Activated naive CD4-positive, alpha-beta T cell treated with anti-CD3 and anti-CD28 coated beads for 36 hours (primary cell): ENCODE data around the gene FGF9. TPM values are rescaled to one million over a fixed set of nuclear protein-coding genes. Genes with fewer than 3 reads are reported as not detected.

Source experiments
- CTCF ChIA-PET: fragments of 350-600 bp; sonication (Branson Sonifier 250); formaldehyde crosslinking; loops from one replicate; lab custom pipeline; 2021; ENCODE audit warnings: antibody characterized with exemption; lab: Charles Lee
- DNase-seq: peaks from one replicate; pipeline ENCODE4 v3.0.0-alpha.2; 2020
- H3K27ac Mint-ChIP-seq: one replicate; pipeline ENCODE4 v1.8.0; 2021; ENCODE audit warnings: mild to moderate bottlenecking, mixed read lengths
- H3K27me3 Mint-ChIP-seq: one replicate; pipeline ENCODE4 v1.8.0; 2021; ENCODE audit warnings: low read depth, mixed read lengths
- H3K36me3 Mint-ChIP-seq: one replicate; pipeline ENCODE4 v1.8.0; 2021; ENCODE audit warnings: low read depth, mixed read lengths
- H3K4me1 Mint-ChIP-seq: one replicate; pipeline ENCODE4 v1.8.0; 2021; ENCODE audit warnings: low read depth, mixed read lengths
- H3K4me3 Mint-ChIP-seq: one replicate; pipeline ENCODE4 v1.8.0; 2021; ENCODE audit warnings: mild to moderate bottlenecking, moderate library complexity, mixed read lengths
- H3K9me3 Mint-ChIP-seq: one replicate; pipeline ENCODE4 v1.8.0; 2021; ENCODE audit warnings: mixed read lengths
- intact Hi-C: fragments of 100-400 bp; cut with micrococcal nuclease; formaldehyde crosslinking; loops from one replicate; pipeline ENCODE4 v1.15.1; 2023
- total RNA-seq, 2 experiments: library from RNA; stranded (reverse); gene quantifications; one replicate each; pipeline ENCODE4 v1.2.3, GENCODE V29; 2021

FGF9 gene
- total RNA-seq, 2 experiments from 2014 or later = not detected

GRCh38 chr13:21676611-21677021 lies 5.7 kb downstream of the FGF9 start:
- CTCF ChIA-PET = interaction anchor here (1.6 kb wide), 1 partner anchor 39 kb away, joined by 5 read pairs; no protein-coding TSS in a partner anchor
- Mint-ChIP-seq H3K36me3 (no peaks in the 10 kb centered on the region), H3K4me3 (no peak overlapping the region), H3K27me3 (peaks cover 24% of the 10 kb centered on the region), H3K9me3 (no peaks in the 10 kb centered on the region), H3K4me1 (peaks cover 20% of the 10 kb centered on the region), H3K27ac (no peak overlapping the region)
- intact Hi-C loops = loop anchor here (1.0 kb wide), 1 partner anchor 602 kb away; no protein-coding TSS in a partner anchor
- DNase-seq = peak; percentile 66

- peaks cover 15% of the 10 kb centered on the region for H3K4me1 Mint-ChIP-seq
- no peaks in the 10 kb centered on the region for H3K36me3 Mint-ChIP-seq
- CTCF ChIA-PET = interaction anchor here (0.7 to 1.6 kb wide), 3 partner anchors 39 to 1505 kb away, joined by 3 to 5 read pairs (median 3); no protein-coding TSS in a partner anchor
- H3K9me3 Mint-ChIP-seq = no peaks in the 10 kb centered on the region
- intact Hi-C loops = no loop called here
- no peak for DNase-seq
- peaks cover 22% of the 10 kb centered on the region for H3K27me3 Mint-ChIP-seq
- no peak overlapping the region for H3K4me3 Mint-ChIP-seq
- H3K27ac Mint-ChIP-seq = no peak overlapping the region
Measured at GRCh38 chr13:21677075-21677623, 6.3 kb downstream of the FGF9 start.

GRCh38 chr13:21683034-21683733 lies 12.3 kb downstream of the FGF9 start:
- Mint-ChIP-seq H3K36me3 (no peaks in the 10 kb centered on the region), H3K9me3 (no peaks in the 10 kb centered on the region), H3K4me1 (peaks cover 6% of the 10 kb centered on the region), H3K4me3 (no peak overlapping the region), H3K27me3 (no peaks in the 10 kb centered on the region), H3K27ac (no peak overlapping the region)
- intact Hi-C loops = no loop called here
- CTCF ChIA-PET = interaction anchor here (1.3 kb wide), 1 partner anchor 45 kb away, joined by 3 read pairs; no protein-coding TSS in a partner anchor
- no peak for DNase-seq

- Mint-ChIP-seq H3K27ac (no peak overlapping the region), H3K36me3 (no peaks in the 10 kb centered on the region), H3K9me3 (no peaks in the 10 kb centered on the region), H3K27me3 (no peaks in the 10 kb centered on the region), H3K4me3 (no peak overlapping the region), H3K4me1 (peaks cover 6% of the 10 kb centered on the region)
- intact Hi-C loops = no loop called here
- DNase-seq = no peak
- CTCF ChIA-PET = interaction anchor here (1.5 kb wide), 1 partner anchor 21 kb away, joined by 4 read pairs; no protein-coding TSS in a partner anchor
Measured at GRCh38 chr13:21684576-21684975, 13.7 kb downstream of the FGF9 start.

GRCh38 chr13:21685485-21686064 lies 14.7 kb downstream of the FGF9 start:
- Mint-ChIP-seq H3K27ac (no peak overlapping the region), H3K4me3 (no peak overlapping the region), H3K9me3 (no peaks in the 10 kb centered on the region), H3K4me1 (peaks cover 6% of the 10 kb centered on the region), H3K27me3 (no peaks in the 10 kb centered on the region), H3K36me3 (no peaks in the 10 kb centered on the region)
- DNase-seq = no peak
- CTCF ChIA-PET = interaction anchor here (0.6 to 1.5 kb wide), 3 partner anchors 22 to 508 kb away, joined by 4 read pairs; no protein-coding TSS in a partner anchor
- intact Hi-C loops = loop anchor here (2.0 to 5.0 kb wide), 2 partner anchors 15 to 1692 kb away; partner anchors contain the start of gene FGF9

- intact Hi-C loops = loop anchor here (2.0 to 5.0 kb wide), 2 partner anchors 16 to 1690 kb away; partner anchors contain the start of gene FGF9
- Mint-ChIP-seq H3K36me3 (no peaks in the 10 kb centered on the region), H3K4me3 (no peak overlapping the region), H3K27ac (no peak overlapping the region), H3K27me3 (no peaks in the 10 kb centered on the region), H3K9me3 (no peaks in the 10 kb centered on the region), H3K4me1 (peaks cover 6% of the 10 kb centered on the region)
- CTCF ChIA-PET = interaction anchor here (1.1 kb wide), 1 partner anchor 58 kb away, joined by 4 read pairs; no protein-coding TSS in a partner anchor
- DNase-seq = peak; percentile 60
Measured at GRCh38 chr13:21686751-21687391, 16.0 kb downstream of the FGF9 start.

- peaks cover 6% of the 10 kb centered on the region for H3K4me1 Mint-ChIP-seq
- no peak for DNase-seq
- H3K27me3 Mint-ChIP-seq = no peaks in the 10 kb centered on the region
- no peaks in the 10 kb centered on the region for H3K36me3 Mint-ChIP-seq
- CTCF ChIA-PET = no interaction called here
- H3K4me3 Mint-ChIP-seq = no peak overlapping the region
- no peaks in the 10 kb centered on the region for H3K9me3 Mint-ChIP-seq
- H3K27ac Mint-ChIP-seq = no peak overlapping the region
- intact Hi-C loops = loop anchor here (5.0 kb wide), 1 partner anchor 1689 kb away; no protein-coding TSS in a partner anchor
Measured at GRCh38 chr13:21688056-21688455, 17.2 kb downstream of the FGF9 start.

- no peaks in the 10 kb centered on the region for H3K36me3 Mint-ChIP-seq
- no peak overlapping the region for H3K4me3 Mint-ChIP-seq
- no peaks in the 10 kb centered on the region for H3K27me3 Mint-ChIP-seq
- H3K9me3 Mint-ChIP-seq = no peaks in the 10 kb centered on the region
- H3K4me1 Mint-ChIP-seq = peaks cover 6% of the 10 kb centered on the region
- no peak for DNase-seq
- H3K27ac Mint-ChIP-seq = no peak overlapping the region
- CTCF ChIA-PET = no interaction called here
- intact Hi-C loops = loop anchor here (5.0 kb wide), 1 partner anchor 1688 kb away; no protein-coding TSS in a partner anchor
Measured at GRCh38 chr13:21689097-21689496, 18.2 kb downstream of the FGF9 start.

- intact Hi-C loops = no loop called here
- CTCF ChIA-PET = no interaction called here
- Mint-ChIP-seq H3K27me3 (no peaks in the 10 kb centered on the region), H3K4me1 (peaks cover 6% of the 10 kb centered on the region), H3K27ac (no peak overlapping the region), H3K4me3 (no peak overlapping the region), H3K9me3 (no peaks in the 10 kb centered on the region), H3K36me3 (no peaks in the 10 kb centered on the region)
- no peak for DNase-seq
Measured at GRCh38 chr13:21690955-21691354, 20.1 kb downstream of the FGF9 start.

GRCh38 chr13:21691500-21691899 lies 20.6 kb downstream of the FGF9 start:
- intact Hi-C loops = no loop called here
- CTCF ChIA-PET = no interaction called here

GRCh38 chr13:21691928-21692327 lies 21.1 kb downstream of the FGF9 start:
- Mint-ChIP-seq H3K27ac (no peak overlapping the region), H3K4me3 (no peak overlapping the region), H3K27me3 (no peaks in the 10 kb centered on the region), H3K9me3 (no peaks in the 10 kb centered on the region), H3K36me3 (no peaks in the 10 kb centered on the region), H3K4me1 (peaks cover 2% of the 10 kb centered on the region)
- no peak for DNase-seq
- CTCF ChIA-PET = interaction anchor here (0.7 kb wide), 1 partner anchor 17 kb away, joined by 3 read pairs; no protein-coding TSS in a partner anchor
- intact Hi-C loops = no loop called here

More at GRCh38 chr13:21691500-21691899, 20.6 kb downstream of the FGF9 start:
- Mint-ChIP-seq H3K27me3 (no peaks in the 10 kb centered on the region), H3K9me3 (no peaks in the 10 kb centered on the region), H3K27ac (no peak overlapping the region), H3K4me1 (peaks cover 6% of the 10 kb centered on the region), H3K4me3 (no peak overlapping the region), H3K36me3 (no peaks in the 10 kb centered on the region)
- DNase-seq = no peak

- Mint-ChIP-seq H3K9me3 (no peaks in the 10 kb centered on the region), H3K36me3 (no peaks in the 10 kb centered on the region), H3K27me3 (no peaks in the 10 kb centered on the region), H3K27ac (no peak overlapping the region), H3K4me1 (no peaks in the 10 kb centered on the region), H3K4me3 (no peak overlapping the region)
- CTCF ChIA-PET = interaction anchor here (1.0 kb wide), 1 partner anchor 22 kb away, joined by 3 read pairs; no protein-coding TSS in a partner anchor
- DNase-seq = no peak
- intact Hi-C loops = no loop called here
Measured at GRCh38 chr13:21694831-21695230, 24.0 kb downstream of the FGF9 start.
